Fibroblast of lung (primary cell): ENCODE data around the gene DPYD.

ENCODE experiments used
- CTCF ChIP-seq, 2 donors: IDR thresholded peaks in 1 of 2; conservative IDR thresholded peaks in 1 of 2; 1 replicate in 1 of 2; 2 replicates in 1 of 2; pipeline ENCODE4 v1.5.1; 2011 to 2012; ENCODE audit warnings: low read length in 2 of 2, control low read depth in 1 of 2, inconsistent platforms in 1 of 2, low read depth in 1 of 2, mild to moderate bottlenecking in 1 of 2
- EZH2 ChIP-seq: IDR thresholded peaks from 2 replicates; pipeline ENCODE4 v1.5.1; 2012; ENCODE audit warnings: low read length, control low read depth, mild to moderate bottlenecking; ENCODE audit errors: missing control alignments

- TF ChIP-seq CTCF (conservative IDR thresholded peaks at IDR 0.05 in 1 of 2, IDR thresholded peaks at IDR 0.05 in 1 of 2; ENCODE audit: low read depth in 1 of 2, low read length in 2 of 2) = no peak
- no peak for TF ChIP-seq EZH2
These were observed 288.8 kb downstream of the DPYD start for GRCh38 chr1:97632075-97632474.
